A673 (cell line): ENCODE measurements around the gene PRDM16. TPM values are rescaled to one million over a fixed set of nuclear protein-coding genes. Genes with fewer than 3 reads are reported as not detected.

Source experiments
- BruUV-seq: library from RNA; stranded (reverse); fragments of 400-500 nt; replicated peaks from 2 replicates; lab custom pipeline; 2021; lab: Mats Ljungman, UMichigan
- CTCF ChIA-PET: fragments of 300-600 bp; sonication (Branson Sonifier 250); formaldehyde crosslinking; loops from one replicate; lab custom pipeline; 2022; ENCODE audit warnings: antibody characterized with exemption; lab: Charles Lee
- POLR2A ChIA-PET: fragments of 300-600 bp; sonication (Branson Sonifier 250); formaldehyde crosslinking; loops from one replicate; lab custom pipeline; 2022; ENCODE audit warnings: antibody characterized with exemption; ENCODE audit not compliant: low non-redundant PET; lab: Charles Lee
- DNase-seq: peaks from one replicate; pipeline ENCODE4 v3.0.0-alpha.2; 2015; ENCODE audit warnings: low spot score
- H3K27ac ChIP-seq: fragments of 200-600 bp; sonication (generic); 2 replicates; pipeline ENCODE4 v1.5.1; 2016; ENCODE audit warnings: mixed run types, low read depth, mild to moderate bottlenecking, mixed read lengths, antibody characterized with exemption, low read length; ENCODE audit not compliant: poor library complexity, severe bottlenecking
- H3K27me3 ChIP-seq: fragments of 200-600 bp; sonication (generic); replicated peaks from 2 replicates; pipeline ENCODE4 v1.6.1; 2017; ENCODE audit warnings: mixed run types, low read depth, mild to moderate bottlenecking, mixed read lengths, antibody characterized with exemption, low read length; ENCODE audit not compliant: insufficient read depth, poor library complexity
- H3K36me3 ChIP-seq: fragments of 200-600 bp; sonication (generic); 2 replicates; pipeline ENCODE4 v1.6.1; 2016; ENCODE audit warnings: mixed run types, mild to moderate bottlenecking, mixed read lengths, antibody characterized with exemption, low read length; ENCODE audit not compliant: insufficient read depth, poor library complexity, severe bottlenecking
- H3K4me1 ChIP-seq: fragments of 200-600 bp; sonication (generic); 2 replicates; pipeline ENCODE4 v1.6.1; 2017; ENCODE audit warnings: mixed run types, mild to moderate bottlenecking, mixed read lengths, antibody characterized with exemption, low read length; ENCODE audit not compliant: insufficient read depth, poor library complexity, severe bottlenecking
- H3K4me3 ChIP-seq: fragments of 200-600 bp; sonication (generic); 2 replicates; pipeline ENCODE4 v1.5.1; 2016; ENCODE audit warnings: low read depth, mixed run types, mild to moderate bottlenecking, mixed read lengths, low read length; ENCODE audit not compliant: poor library complexity, severe bottlenecking
- H3K9me3 ChIP-seq: fragments of 200-600 bp; sonication (generic); 2 replicates; pipeline ENCODE4 v1.6.1; 2016; ENCODE audit warnings: mixed run types, low read depth, mild to moderate bottlenecking, mixed read lengths, antibody characterized with exemption, low read length; ENCODE audit not compliant: poor library complexity, severe bottlenecking
- EZH2 ChIP-seq: fragments of 200-600 bp; sonication (generic); IDR thresholded peaks from 2 replicates; pipeline ENCODE4 v1.6.1; 2017; ENCODE audit warnings: borderline replicate concordance, low read depth, mild to moderate bottlenecking, mixed read lengths, antibody characterized with exemption, low read length; ENCODE audit not compliant: poor library complexity, severe bottlenecking
- intact Hi-C: fragments of 100-400 bp; cut with micrococcal nuclease; formaldehyde crosslinking; loops from one replicate; pipeline ENCODE4 v1.10.0; 2022; ENCODE audit not compliant: unreplicated experiment
- total RNA-seq: library from RNA; stranded (reverse); gene quantifications from 2 replicates; pipeline ENCODE4 v1.2.3, GENCODE V29; 2021
- TF ChIP-seq, protein P1 (sequence below): fragments of 300-800, 200-600 bp; sonication (generic); conservative IDR thresholded peaks from 2 replicates; pipeline ENCODE4 v1.5.1; 2017; ENCODE audit warnings: low read depth, mild to moderate bottlenecking, antibody characterized with exemption, low read length, moderate library complexity, mixed read lengths

PRDM16 gene
- total RNA-seq, 1 experiment from 2014 or later, result 0.49 TPM

DNA sequence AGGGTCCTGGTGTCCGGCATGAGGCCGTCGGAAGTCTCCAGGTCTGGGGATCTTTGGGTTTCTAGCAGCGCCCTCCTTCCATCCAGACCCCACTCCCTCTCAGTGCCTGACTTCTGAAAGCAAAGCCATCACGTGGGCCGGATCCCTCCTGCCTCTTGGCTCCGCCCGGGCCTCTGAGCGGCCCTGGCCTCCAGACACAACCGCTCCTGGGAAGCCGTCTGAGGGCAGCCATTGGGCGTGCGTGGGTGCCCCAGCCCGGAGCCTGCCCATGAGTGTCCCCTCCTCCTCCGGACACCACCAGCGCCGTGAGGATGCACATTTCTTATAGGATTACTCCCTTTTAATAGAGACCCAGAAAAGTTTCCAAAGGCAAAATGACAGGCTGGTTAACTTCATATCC lies 248.5 kb downstream of the PRDM16 start:
- ChIA-PET POLR2A (no interaction called here), CTCF (no interaction called here)
- TF ChIP-seq EZH2, result no peak
- TF ChIP-seq, protein P1, sequence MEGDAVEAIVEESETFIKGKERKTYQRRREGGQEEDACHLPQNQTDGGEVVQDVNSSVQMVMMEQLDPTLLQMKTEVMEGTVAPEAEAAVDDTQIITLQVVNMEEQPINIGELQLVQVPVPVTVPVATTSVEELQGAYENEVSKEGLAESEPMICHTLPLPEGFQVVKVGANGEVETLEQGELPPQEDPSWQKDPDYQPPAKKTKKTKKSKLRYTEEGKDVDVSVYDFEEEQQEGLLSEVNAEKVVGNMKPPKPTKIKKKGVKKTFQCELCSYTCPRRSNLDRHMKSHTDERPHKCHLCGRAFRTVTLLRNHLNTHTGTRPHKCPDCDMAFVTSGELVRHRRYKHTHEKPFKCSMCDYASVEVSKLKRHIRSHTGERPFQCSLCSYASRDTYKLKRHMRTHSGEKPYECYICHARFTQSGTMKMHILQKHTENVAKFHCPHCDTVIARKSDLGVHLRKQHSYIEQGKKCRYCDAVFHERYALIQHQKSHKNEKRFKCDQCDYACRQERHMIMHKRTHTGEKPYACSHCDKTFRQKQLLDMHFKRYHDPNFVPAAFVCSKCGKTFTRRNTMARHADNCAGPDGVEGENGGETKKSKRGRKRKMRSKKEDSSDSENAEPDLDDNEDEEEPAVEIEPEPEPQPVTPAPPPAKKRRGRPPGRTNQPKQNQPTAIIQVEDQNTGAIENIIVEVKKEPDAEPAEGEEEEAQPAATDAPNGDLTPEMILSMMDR, result no peak
- Histone ChIP-seq H3K27me3 (no peaks in the 10 kb centered on the region), H3K27ac (no peak overlapping the region), H3K36me3 (no peaks in the 10 kb centered on the region), H3K4me3 (no peak overlapping the region), H3K9me3 (no peaks in the 10 kb centered on the region), H3K4me1 (peaks cover 28% of the 10 kb centered on the region)
- intact Hi-C loops, result no loop called here
- no peak for DNase-seq
- no TSS peak for BruUV-seq

DNA sequence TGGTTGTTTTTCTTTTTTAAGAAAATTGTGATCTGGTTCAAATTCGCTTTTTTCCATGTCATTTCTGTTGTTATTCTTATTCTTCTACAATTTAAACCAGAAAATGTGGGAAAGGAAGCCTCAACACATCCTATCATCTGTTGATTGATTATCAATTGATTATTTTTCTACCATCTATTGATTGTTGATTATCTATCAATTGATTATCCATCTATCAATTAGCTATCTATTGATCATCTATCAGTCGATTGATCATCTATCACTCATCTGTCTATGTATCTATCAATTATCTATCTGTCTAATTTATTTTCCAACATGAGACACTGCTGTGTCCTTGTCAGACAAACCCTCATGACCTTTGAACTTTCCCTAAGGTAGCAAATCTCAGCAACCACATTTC lies 249.3 kb downstream of the PRDM16 start:
- TF ChIP-seq, protein P1, result no peak
- TF ChIP-seq EZH2, result no peak
- Histone ChIP-seq H3K36me3 (no peaks in the 10 kb centered on the region), H3K27ac (no peak overlapping the region), H3K27me3 (no peaks in the 10 kb centered on the region), H3K4me3 (no peak overlapping the region), H3K9me3 (no peaks in the 10 kb centered on the region), H3K4me1 (peaks cover 30% of the 10 kb centered on the region)
- CTCF ChIA-PET, result no interaction called here
- intact Hi-C loops, result no loop called here
- DNase-seq, result no peak
- BruUV-seq, result no TSS peak
- POLR2A ChIA-PET, result no interaction called here

DNA sequence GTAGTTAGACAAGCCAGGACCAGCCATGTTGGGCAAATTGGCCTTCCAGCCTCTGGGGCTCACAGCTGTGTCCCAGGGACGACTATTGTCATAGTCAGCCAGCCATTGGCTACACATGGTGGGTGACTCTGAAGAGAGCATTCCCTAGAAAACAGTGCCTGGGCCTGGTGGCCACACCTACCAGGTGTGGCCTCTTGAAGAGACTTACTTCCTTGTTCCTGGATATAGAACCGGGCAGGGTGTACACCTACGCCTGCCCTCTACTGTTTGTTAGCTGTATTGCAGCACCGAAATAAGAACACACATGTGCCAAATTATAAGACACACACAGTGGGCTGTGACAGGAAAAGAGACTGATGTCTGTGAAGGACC lies 250.9 kb downstream of the PRDM16 start:
- DNase-seq, result peak; percentile 67
- CTCF ChIA-PET, result interaction anchor here (1.2 kb wide), 1 partner anchor 18 kb away, joined by 4 read pairs; no protein-coding TSS in a partner anchor
- no TSS peak for BruUV-seq
- no peak overlapping the region for H3K4me3 ChIP-seq
- no peak overlapping the region for H3K27ac ChIP-seq
- H3K4me1 ChIP-seq, result peaks cover 23% of the 10 kb centered on the region
- TF ChIP-seq, protein P1, result peak; percentile 80
- TF ChIP-seq EZH2, result no peak
- intact Hi-C loops, result no loop called here
- no peaks in the 10 kb centered on the region for H3K9me3 ChIP-seq
- no peaks in the 10 kb centered on the region for H3K27me3 ChIP-seq
- no peaks in the 10 kb centered on the region for H3K36me3 ChIP-seq
- POLR2A ChIA-PET, result no interaction called here
